Measurements from ENCODE around the gene PRRC2A.
A peak's percentile ranks its signal among the peaks of the same experiment; 100 is the strongest.

Gene PRRC2A

GRCh38 chr6:31639449-31639861 lies 18.9 kb downstream of the PRRC2A start:
- TF ChIP-seq, protein P1, sequence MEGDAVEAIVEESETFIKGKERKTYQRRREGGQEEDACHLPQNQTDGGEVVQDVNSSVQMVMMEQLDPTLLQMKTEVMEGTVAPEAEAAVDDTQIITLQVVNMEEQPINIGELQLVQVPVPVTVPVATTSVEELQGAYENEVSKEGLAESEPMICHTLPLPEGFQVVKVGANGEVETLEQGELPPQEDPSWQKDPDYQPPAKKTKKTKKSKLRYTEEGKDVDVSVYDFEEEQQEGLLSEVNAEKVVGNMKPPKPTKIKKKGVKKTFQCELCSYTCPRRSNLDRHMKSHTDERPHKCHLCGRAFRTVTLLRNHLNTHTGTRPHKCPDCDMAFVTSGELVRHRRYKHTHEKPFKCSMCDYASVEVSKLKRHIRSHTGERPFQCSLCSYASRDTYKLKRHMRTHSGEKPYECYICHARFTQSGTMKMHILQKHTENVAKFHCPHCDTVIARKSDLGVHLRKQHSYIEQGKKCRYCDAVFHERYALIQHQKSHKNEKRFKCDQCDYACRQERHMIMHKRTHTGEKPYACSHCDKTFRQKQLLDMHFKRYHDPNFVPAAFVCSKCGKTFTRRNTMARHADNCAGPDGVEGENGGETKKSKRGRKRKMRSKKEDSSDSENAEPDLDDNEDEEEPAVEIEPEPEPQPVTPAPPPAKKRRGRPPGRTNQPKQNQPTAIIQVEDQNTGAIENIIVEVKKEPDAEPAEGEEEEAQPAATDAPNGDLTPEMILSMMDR (IDR thresholded peaks at IDR 0.05; ENCODE audit: low read depth, low read length) = no peak
- H3K4me3 ChIP-seq (replicated peaks in 1 of 2; ENCODE audit: low read depth in 2 of 2, low read length in 2 of 2) = no peak overlapping the region
- peak in 1 of 2 donors; percentile 61 for DNase-seq (ENCODE audit: low read depth in 2 of 2)

- TF ChIP-seq, protein P1 (IDR thresholded peaks at IDR 0.05; ENCODE audit: low read depth, low read length) = no peak
- no peak overlapping the region for H3K4me3 ChIP-seq (replicated peaks in 1 of 2; ENCODE audit: low read depth in 2 of 2, low read length in 2 of 2)
- no peak for DNase-seq (ENCODE audit: low read depth in 2 of 2)
Observed at GRCh38 chr6:31640612-31641011, 20.1 kb downstream of the PRRC2A start.

DNA sequence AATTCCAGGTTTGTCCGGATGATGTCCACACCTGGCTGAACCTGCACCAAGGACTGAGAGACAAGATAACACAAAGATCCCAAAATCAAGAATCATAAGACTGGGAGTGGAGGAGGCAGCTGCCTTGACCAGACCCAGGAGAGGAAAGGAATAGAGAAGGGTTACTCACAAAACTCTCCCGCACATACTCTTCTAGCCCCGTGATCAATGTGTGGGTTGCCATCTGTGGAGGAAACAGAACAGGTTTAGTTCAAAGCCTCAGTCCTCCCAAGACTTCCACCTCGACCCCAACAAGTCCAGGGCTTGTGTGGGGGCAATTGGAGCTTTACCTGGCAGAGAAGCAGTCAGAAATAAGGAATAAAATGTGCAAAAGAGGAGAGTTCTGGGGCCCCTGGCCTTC lies 20.9 kb downstream of the PRRC2A start:
- no peak overlapping the region for H3K4me3 ChIP-seq (replicated peaks in 1 of 2; ENCODE audit: low read depth in 2 of 2, low read length in 2 of 2)
- TF ChIP-seq, protein P1 (IDR thresholded peaks at IDR 0.05; ENCODE audit: low read depth, low read length) = no peak

DNA sequence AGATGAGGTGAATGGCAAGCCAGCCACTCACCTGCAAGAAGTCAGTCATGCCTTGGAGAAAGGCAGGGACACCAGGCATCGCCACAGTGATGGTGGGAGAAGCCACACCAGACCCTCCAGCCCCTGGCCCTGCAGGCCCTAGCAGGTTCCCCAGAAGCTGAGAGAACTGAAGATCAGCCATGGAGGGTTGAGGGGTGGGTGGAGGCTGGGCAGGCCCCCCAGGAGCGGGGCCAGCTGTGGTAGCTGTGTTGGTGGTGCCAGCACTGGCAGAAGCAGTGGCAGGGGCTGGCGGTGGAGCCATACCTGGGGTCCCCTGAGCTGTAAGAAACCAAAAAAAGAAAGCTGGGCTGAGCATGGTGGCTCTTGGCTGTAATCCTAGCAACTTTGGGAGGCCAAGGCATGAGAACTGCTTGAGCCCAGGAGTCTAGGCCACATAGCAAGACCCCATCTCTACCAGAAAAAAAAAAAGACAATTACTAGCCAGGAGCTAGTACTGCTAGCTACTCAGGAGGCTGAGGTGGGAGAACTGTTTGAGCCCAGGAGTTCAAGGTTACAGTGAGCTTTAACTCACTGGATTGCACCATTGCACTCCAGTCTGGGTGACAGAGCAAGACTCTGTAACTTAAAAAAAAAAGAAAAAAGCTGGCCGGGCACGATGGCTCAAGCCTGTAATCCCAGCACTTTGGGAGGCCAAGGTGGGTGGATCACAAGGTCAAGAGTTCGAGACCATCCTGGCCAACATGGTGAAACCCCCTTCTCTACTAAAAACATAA lies 22.5 kb downstream of the PRRC2A start:
- TF ChIP-seq, protein P1 (IDR thresholded peaks at IDR 0.05; ENCODE audit: low read depth, low read length) = no peak
- no peak overlapping the region for H3K4me3 ChIP-seq (replicated peaks in 1 of 2; ENCODE audit: low read depth in 2 of 2, low read length in 2 of 2)
- no peak for DNase-seq (ENCODE audit: low read depth in 2 of 2)

More for the DNA sequence above, 20.9 kb downstream of the PRRC2A start:
- no peak for DNase-seq (ENCODE audit: low read depth in 2 of 2)

DNA sequence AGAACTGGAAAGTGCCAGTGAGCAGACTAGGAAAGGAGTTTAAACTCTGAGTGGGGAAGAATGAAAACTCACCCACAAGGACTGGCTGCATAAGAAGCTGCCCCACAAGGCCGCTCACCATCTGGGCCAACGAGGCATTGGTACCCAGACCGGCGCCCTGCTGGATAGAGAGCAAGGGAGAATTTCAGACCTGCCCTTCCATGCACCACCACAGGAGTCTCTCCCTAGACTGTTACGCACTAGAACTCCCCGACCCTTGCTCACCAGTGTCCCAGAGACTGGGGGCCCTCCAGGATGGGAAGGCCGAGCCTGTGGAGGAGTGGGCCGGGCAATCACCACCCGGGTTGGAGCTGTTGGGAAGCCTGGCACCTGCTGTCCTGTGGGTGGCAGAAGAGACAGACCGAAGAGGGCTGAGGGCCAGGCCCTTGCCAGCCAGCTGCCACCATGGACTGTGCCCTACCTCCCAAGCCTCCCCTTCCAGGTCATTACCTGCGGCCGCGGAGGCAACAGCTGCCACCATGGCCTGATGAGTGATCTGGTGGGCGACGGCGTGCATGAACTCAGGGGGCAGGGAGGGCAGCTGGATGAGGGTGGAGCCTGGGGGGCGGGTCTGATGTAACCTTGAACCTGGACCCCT lies 23.4 kb downstream of the PRRC2A start:
- no peak for DNase-seq (ENCODE audit: low read depth in 2 of 2)
- TF ChIP-seq, protein P1 (IDR thresholded peaks at IDR 0.05; ENCODE audit: low read depth, low read length) = no peak
- no peak overlapping the region for H3K4me3 ChIP-seq (replicated peaks in 1 of 2; ENCODE audit: low read depth in 2 of 2, low read length in 2 of 2)

DNA sequence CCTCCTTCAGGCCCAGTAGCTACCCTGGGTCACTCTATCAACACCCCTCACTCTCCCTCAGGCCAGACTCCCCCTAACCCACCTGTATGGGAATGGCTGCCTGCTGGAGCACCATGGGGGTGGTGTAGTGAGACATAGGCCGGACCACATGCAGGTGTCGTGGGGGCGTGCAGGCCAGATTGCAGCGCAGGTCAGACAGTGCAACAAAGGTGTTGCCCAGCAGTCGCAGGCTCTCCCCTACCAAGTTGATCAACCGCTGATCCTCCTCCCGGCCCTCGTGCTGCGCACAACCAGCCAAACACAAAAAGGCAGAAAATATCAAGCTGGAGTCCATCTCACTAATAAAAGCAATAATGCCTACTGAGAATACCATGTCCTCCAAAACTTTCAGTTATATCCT lies 24.8 kb downstream of the PRRC2A start:
- no peak for DNase-seq (ENCODE audit: low read depth in 2 of 2)
- TF ChIP-seq, protein P1 (IDR thresholded peaks at IDR 0.05; ENCODE audit: low read depth, low read length) = no peak
- no peak overlapping the region for H3K4me3 ChIP-seq (replicated peaks in 1 of 2; ENCODE audit: low read depth in 2 of 2, low read length in 2 of 2)

Measured in cardiac fibroblast (primary cell).